Measurements from ENCODE around the gene DLGAP4. TPM values are rescaled to one million over a fixed set of nuclear protein-coding genes. Genes with fewer than 3 reads are reported as not detected.

Gene DLGAP4
- total and polyA plus RNA-seq, 2 of the 13 experiments (the other 11 are each of a cell fraction or from before 2014, with no cell fraction given): 15.2 to 26.7 TPM

DNA sequence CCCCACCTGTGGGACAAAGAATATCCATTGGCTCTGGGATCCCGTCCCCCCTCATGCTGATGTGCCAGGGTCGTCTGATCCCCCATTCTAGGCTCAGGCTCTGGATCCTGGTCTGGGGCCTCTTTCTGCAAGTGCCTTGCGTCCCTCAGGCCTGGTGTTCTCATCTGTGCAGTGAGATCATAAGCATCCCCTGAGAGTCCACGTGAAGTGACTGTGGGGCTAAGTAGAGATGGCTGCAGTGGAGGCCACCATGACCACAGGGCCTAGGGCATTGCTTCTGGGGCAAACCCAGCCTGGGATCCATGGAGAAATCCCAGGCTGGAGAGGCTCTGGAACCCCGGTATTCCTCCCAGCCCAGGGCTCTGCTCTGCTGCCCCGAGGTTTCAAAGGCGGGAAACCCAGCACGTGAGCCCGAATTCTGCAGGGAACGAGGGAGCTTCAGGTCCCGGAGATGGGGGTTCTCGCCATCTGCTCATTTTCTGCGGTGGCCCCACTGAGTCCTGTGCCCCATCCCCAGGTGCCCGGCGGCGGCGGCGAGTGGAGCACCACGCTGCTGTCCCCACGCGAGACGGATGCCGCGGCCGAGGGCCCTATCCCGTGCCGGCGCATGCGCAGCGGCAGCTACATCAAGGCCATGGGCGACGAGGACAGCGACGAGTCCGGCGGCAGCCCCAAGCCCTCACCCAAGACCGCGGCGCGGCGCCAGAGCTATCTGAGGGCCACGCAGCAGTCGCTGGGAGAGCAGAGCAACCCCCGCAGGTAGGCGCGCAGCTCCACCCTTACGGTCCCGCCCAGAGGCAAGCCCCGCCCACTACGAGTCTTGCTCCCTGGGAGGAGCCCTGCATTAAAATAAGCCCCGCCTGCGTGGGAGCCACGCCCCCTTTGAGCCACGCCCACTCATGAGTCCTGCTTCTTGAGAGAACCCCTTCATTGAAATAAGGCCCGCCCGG, 129.7 kb downstream of the DLGAP4 start (continued):
- TF ChIP-seq SP4 (CRISPR knock-in tag; IDR thresholded peaks at IDR 0.05) (peak; percentile 29; the same call in 1 of the 2 replicates), ZNF235 (CRISPR knock-in tag; IDR thresholded peaks at IDR 0.05; ENCODE audit: borderline replicate concordance) (no peak), CENPT (CRISPR knock-in tag; IDR thresholded peaks at IDR 0.05; ENCODE audit: low read depth) (0 out of 2 replicates have a peak, but pooled peaks have one; percentile 46), STAG1 (CRISPR knock-in tag; IDR thresholded peaks at IDR 0.05) (0 out of 2 replicates have a peak, but pooled peaks have one; percentile 11), ZSCAN20 (CRISPR knock-in tag; IDR thresholded peaks at IDR 0.05; ENCODE audit: borderline replicate concordance) (no peak)
- TF ChIP-seq, protein P1, sequence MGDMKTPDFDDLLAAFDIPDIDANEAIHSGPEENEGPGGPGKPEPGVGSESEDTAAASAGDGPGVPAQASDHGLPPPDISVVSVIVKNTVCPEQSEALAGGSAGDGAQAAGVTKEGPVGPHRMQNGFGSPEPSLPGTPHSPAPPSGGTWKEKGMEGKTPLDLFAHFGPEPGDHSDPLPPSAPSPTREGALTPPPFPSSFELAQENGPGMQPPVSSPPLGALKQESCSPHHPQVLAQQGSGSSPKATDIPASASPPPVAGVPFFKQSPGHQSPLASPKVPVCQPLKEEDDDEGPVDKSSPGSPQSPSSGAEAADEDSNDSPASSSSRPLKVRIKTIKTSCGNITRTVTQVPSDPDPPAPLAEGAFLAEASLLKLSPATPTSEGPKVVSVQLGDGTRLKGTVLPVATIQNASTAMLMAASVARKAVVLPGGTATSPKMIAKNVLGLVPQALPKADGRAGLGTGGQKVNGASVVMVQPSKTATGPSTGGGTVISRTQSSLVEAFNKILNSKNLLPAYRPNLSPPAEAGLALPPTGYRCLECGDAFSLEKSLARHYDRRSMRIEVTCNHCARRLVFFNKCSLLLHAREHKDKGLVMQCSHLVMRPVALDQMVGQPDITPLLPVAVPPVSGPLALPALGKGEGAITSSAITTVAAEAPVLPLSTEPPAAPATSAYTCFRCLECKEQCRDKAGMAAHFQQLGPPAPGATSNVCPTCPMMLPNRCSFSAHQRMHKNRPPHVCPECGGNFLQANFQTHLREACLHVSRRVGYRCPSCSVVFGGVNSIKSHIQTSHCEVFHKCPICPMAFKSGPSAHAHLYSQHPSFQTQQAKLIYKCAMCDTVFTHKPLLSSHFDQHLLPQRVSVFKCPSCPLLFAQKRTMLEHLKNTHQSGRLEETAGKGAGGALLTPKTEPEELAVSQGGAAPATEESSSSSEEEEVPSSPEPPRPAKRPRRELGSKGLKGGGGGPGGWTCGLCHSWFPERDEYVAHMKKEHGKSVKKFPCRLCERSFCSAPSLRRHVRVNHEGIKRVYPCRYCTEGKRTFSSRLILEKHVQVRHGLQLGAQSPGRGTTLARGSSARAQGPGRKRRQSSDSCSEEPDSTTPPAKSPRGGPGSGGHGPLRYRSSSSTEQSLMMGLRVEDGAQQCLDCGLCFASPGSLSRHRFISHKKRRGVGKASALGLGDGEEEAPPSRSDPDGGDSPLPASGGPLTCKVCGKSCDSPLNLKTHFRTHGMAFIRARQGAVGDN (CRISPR knock-in tag; IDR thresholded peaks at IDR 0.05): peak; percentile 43
- TF ChIP-seq, protein P2, sequence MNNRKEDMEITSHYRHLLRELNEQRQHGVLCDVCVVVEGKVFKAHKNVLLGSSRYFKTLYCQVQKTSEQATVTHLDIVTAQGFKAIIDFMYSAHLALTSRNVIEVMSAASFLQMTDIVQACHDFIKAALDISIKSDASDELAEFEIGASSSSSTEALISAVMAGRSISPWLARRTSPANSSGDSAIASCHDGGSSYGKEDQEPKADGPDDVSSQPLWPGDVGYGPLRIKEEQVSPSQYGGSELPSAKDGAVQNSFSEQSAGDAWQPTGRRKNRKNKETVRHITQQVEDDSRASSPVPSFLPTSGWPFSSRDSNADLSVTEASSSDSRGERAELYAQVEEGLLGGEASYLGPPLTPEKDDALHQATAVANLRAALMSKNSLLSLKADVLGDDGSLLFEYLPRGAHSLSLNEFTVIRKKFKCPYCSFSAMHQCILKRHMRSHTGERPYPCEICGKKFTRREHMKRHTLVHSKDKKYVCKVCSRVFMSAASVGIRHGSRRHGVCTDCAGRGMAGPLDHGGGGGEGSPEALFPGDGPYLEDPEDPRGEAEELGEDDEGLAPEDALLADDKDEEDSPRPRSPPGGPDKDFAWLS (CRISPR knock-in tag; IDR thresholded peaks at IDR 0.05; ENCODE audit: borderline replicate concordance): no peak
- TF ChIP-seq, protein P3, sequence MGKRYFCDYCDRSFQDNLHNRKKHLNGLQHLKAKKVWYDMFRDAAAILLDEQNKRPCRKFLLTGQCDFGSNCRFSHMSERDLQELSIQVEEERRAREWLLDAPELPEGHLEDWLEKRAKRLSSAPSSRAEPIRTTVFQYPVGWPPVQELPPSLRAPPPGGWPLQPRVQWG (CRISPR knock-in tag; IDR thresholded peaks at IDR 0.05; ENCODE audit: borderline replicate concordance, low read depth): no peak

Measured in HepG2 (cell line).